ENCODE results near the gene JMJD1C. TPM values are rescaled to one million over a fixed set of nuclear protein-coding genes. Genes with fewer than 3 reads are reported as not detected.

JMJD1C gene
- total RNA-seq, 1 experiment from 2014 or later, result 139 TPM

- ATAC-seq, result no peak
- intact Hi-C loops (cut with micrococcal nuclease), result loop anchor here (5.0 kb wide), 1 partner anchor 211 kb away; no protein-coding TSS in a partner anchor
- 0 out of 2 replicates have a peak, but pooled peaks cover 6% of the 10 kb centered on the region for H4K20me1 ChIP-seq (ENCODE audit: low read length)
- POLR2A ChIA-PET (ENCODE audit: unreplicated experiment), result interaction anchor here (0.6 to 1.0 kb wide), 4 partner anchors 14 to 148 kb away, joined by 3 to 5 read pairs (median 4); no protein-coding TSS in a partner anchor
- H3K4me3 ChIP-seq (ENCODE audit: low read length), result no peak overlapping the region
- H3K4me1 ChIP-seq (ENCODE audit: insufficient read depth, low read length), result peaks cover 43% of the 10 kb centered on the region
- no peaks in the 10 kb centered on the region for H3K36me3 ChIP-seq (ENCODE audit: low read depth, low read length)
- no TSS peak for BruUV-seq (replicated peaks)
- no peak overlapping the region for H2AFZ ChIP-seq (ENCODE audit: low read length)
- no peak for DNase-seq
- peak overlapping the region; percentile 1; the same call in 1 of the 2 replicates for H3K4me2 ChIP-seq (ENCODE audit: low read length)
- CTCF ChIA-PET, result no interaction called here
- no peaks in the 10 kb centered on the region for H3K27me3 ChIP-seq (ENCODE audit: low read length)
- H3F3A ChIP-seq (ENCODE audit: low read length, unreplicated experiment), result peaks cover 8% of the 10 kb centered on the region
- peaks cover 87% of the 10 kb centered on the region for H3K79me2 ChIP-seq (ENCODE audit: low read length)
- no peaks in the 10 kb centered on the region for H3K9me3 ChIP-seq (ENCODE audit: low read length)
- TF ChIP-seq EZH2phosphoT487 (IDR thresholded peaks at IDR 0.05; ENCODE audit: borderline replicate concordance, low read length), result no peak
- TF ChIP-seq CTCF (conservative IDR thresholded peaks at IDR 0.05; ENCODE audit: low read depth, low read length), result no peak
- no peak for TF ChIP-seq EZH2 (IDR thresholded peaks at IDR 0.05; ENCODE audit: low read length, unreplicated experiment)
- H3K9me2 ChIP-seq (replicated peaks; ENCODE audit: low read length), result no peaks in the 10 kb centered on the region
- no peak overlapping the region for H3K9ac ChIP-seq (ENCODE audit: low read length)
- no peak overlapping the region for H3K27ac ChIP-seq (ENCODE audit: low read length)
These were observed 49.4 kb downstream of the JMJD1C start for GRCh38 chr10:63416376-63416775.

GRCh38 chr10:63415640-63416244 is 50.0 kb downstream of the JMJD1C start:
- BruUV-seq (replicated peaks), result no TSS peak
- Histone ChIP-seq H3K27me3 (ENCODE audit: low read length) (no peaks in the 10 kb centered on the region), H3K4me1 (ENCODE audit: insufficient read depth, low read length) (peaks cover 43% of the 10 kb centered on the region), H3K4me2 (ENCODE audit: low read length) (peak overlapping the region; percentile 60), H3K9me3 (ENCODE audit: low read length) (no peaks in the 10 kb centered on the region), H3K4me3 (ENCODE audit: low read length) (peak overlapping the region; percentile 23), H4K20me1 (ENCODE audit: low read length) (0 out of 2 replicates have a peak, but pooled peaks cover 6% of the 10 kb centered on the region), H3K79me2 (ENCODE audit: low read length) (peaks cover 85% of the 10 kb centered on the region), H3K27ac (ENCODE audit: low read length) (peak overlapping the region; percentile 76), H3K9ac (ENCODE audit: low read length) (peak overlapping the region; percentile 24), H3F3A (ENCODE audit: low read length, unreplicated experiment) (peaks cover 8% of the 10 kb centered on the region), H3K36me3 (ENCODE audit: low read depth, low read length) (no peaks in the 10 kb centered on the region), H3K9me2 (replicated peaks; ENCODE audit: low read length) (no peaks in the 10 kb centered on the region), H2AFZ (ENCODE audit: low read length) (peak overlapping the region; percentile 3; the same call in 1 of the 2 replicates)
- TF ChIP-seq EZH2 (IDR thresholded peaks at IDR 0.05; ENCODE audit: low read length, unreplicated experiment), result no peak
- no peak for TF ChIP-seq CTCF (conservative IDR thresholded peaks at IDR 0.05; ENCODE audit: low read depth, low read length)
- DNase-seq (peak; percentile 53), ATAC-seq (peak; percentile 14)
- ChIA-PET POLR2A (ENCODE audit: unreplicated experiment) (interaction anchor here (0.7 to 1.0 kb wide), 2 partner anchors 14 to 147 kb away, joined by 3 to 4 read pairs; no protein-coding TSS in a partner anchor), CTCF (no interaction called here)
- intact Hi-C loops (cut with micrococcal nuclease), result loop anchor here (1.0 to 5.0 kb wide), 5 partner anchors 20 to 212 kb away; no protein-coding TSS in a partner anchor

Measured in PC-3 (cell line).